SU-DHL-6 (cell line): ENCODE results near the gene SMOC2.

Source experiments
- CTCF ChIP-seq: fragments of 200-600 bp; sonication (generic); IDR thresholded peaks from one replicate; pipeline ENCODE4 v1.5.1; 2017; ENCODE audit warnings: antibody characterized with exemption, mild to moderate bottlenecking, low read length, moderate library complexity; ENCODE audit not compliant: insufficient read depth, poor library complexity, severe bottlenecking
- EZH2phosphoT487 ChIP-seq: fragments of 200-600 bp; sonication (generic), shearing (Covaris generic); conservative IDR thresholded peaks from 2 replicates; pipeline ENCODE4 v1.6.1; 2018; ENCODE audit warnings: mild to moderate bottlenecking, antibody characterized with exemption, low read length, moderate library complexity, mixed read lengths

- TF ChIP-seq CTCF (no peak), EZH2phosphoT487 (no peak)
Observed at GRCh38 chr6:168546151-168546550, 105.2 kb downstream of the SMOC2 start.
